K562 (cell line): ENCODE results near the gene ADGRA3. TPM values are rescaled to one million over a fixed set of nuclear protein-coding genes. Genes with fewer than 3 reads are reported as not detected.

ENCODE experiments used
- ATAC-seq: fragments of 200-7000 bp; cut with Tn5 transposase; 3 replicates; pipeline ENCODE4 v1.9.1; 2020; ENCODE audit warnings: moderate library complexity
- BruUV-seq: library from RNA; stranded (reverse); fragments of 400-500 nt; replicated peaks from 2 replicates; lab custom pipeline; 2021; lab: Mats Ljungman, UMichigan
- CTCF ChIA-PET: fragments of 300-600 bp; formaldehyde crosslinking; extraction: SDS; loops from one replicate; lab custom pipeline; 2021; ENCODE audit warnings: low intra/inter-chr PET ratio; lab: Yijun Ruan, JAX
- POLR2A ChIA-PET: fragments of 300-600, 350-650 bp; sonication (Branson Sonifier 250); formaldehyde crosslinking; extraction: SDS; loops from one replicate; lab custom pipeline; 2021; ENCODE audit warnings: antibody characterized with exemption, inconsistent platforms; lab: Yijun Ruan, JAX
- DNase-seq, 4 experiments: peaks; one replicate each; pipeline versions ENCODE4 v3.0.0 to v3.0.0-alpha.2; 2011 to 2018; ENCODE audit warnings: low spot score in 3 of 4, mixed read lengths in 3 of 4; ENCODE audit errors: extremely low read depth in 1 of 4
- FAIRE-seq: peaks from 2 replicates; lab custom pipeline; 2011; peaks lifted over from hg19 to GRCh38; lab: Jason Lieb, UNC
- H2AFZ ChIP-seq: 2 replicates; pipeline ENCODE4 v1.6.0; 2011; ENCODE audit warnings: low read depth, low read length, control low read depth, inconsistent platforms
- H3K27ac ChIP-seq: fragments of 200-600 bp; 3 replicates; pipeline ENCODE4 v1.8.0; 2011; ENCODE audit warnings: low read depth, mild to moderate bottlenecking, control low read depth, inconsistent platforms, low read length, moderate library complexity, mixed read lengths; ENCODE audit errors: extremely low read depth
- H3K27me3 ChIP-seq, 2 experiments: fragments of 300-600 bp in 1 of 2; 2 replicates in 1 of 2; 3 replicates in 1 of 2; pipeline versions ENCODE4 v1.6.0 to v1.8.0; 2011; ENCODE audit warnings: inconsistent platforms in 2 of 2, low read length in 2 of 2, mild to moderate bottlenecking in 1 of 2, mixed read lengths in 1 of 2, moderate library complexity in 1 of 2; ENCODE audit not compliant: control insufficient read depth in 2 of 2, insufficient read depth in 2 of 2
- H3K36me3 ChIP-seq: fragments of 300-600 bp; 3 replicates; pipeline ENCODE4 v1.8.0; 2011; ENCODE audit warnings: mild to moderate bottlenecking, low read length, inconsistent platforms; ENCODE audit not compliant: control insufficient read depth, insufficient read depth
- H3K4me1 ChIP-seq, 2 experiments: fragments of 200-600 bp in 1 of 2; replicated peaks in 1 of 2; 2 replicates in 1 of 2; 3 replicates in 1 of 2; pipeline versions ENCODE4 v1.5.1 to v1.8.0; 2011; ENCODE audit warnings: inconsistent platforms in 2 of 2, low read length in 2 of 2, mild to moderate bottlenecking in 1 of 2, mixed read lengths in 1 of 2, moderate library complexity in 1 of 2; ENCODE audit not compliant: control insufficient read depth in 2 of 2, insufficient read depth in 2 of 2
- H3K4me2 ChIP-seq: 2 replicates; pipeline ENCODE4 v1.6.1; 2011; ENCODE audit warnings: low read length, control low read depth, inconsistent platforms, mixed read lengths; ENCODE audit not compliant: insufficient read depth
- H3K4me3 ChIP-seq: fragments of 200-600 bp; sonication (generic), shearing (Covaris generic); 2 replicates; pipeline ENCODE4 v1.5.1; 2016; ENCODE audit warnings: control low read depth, inconsistent platforms
- H3K79me2 ChIP-seq: fragments of 200-600 bp; 3 replicates; pipeline ENCODE4 v1.8.0; 2011; ENCODE audit warnings: low read length, inconsistent platforms; ENCODE audit not compliant: control insufficient read depth, insufficient read depth
- H3K9ac ChIP-seq, 2 experiments: 2 replicates each; pipeline versions ENCODE4 v1.6.0 to v1.6.1; 2011; ENCODE audit warnings: low read depth in 2 of 2, low read length in 2 of 2, control low read depth in 1 of 2, inconsistent platforms in 1 of 2, mild to moderate bottlenecking in 1 of 2, mixed read lengths in 1 of 2; ENCODE audit not compliant: insufficient read depth in 1 of 2
- H3K9me1 ChIP-seq: one replicate; pipeline ENCODE4 v1.6.0; 2011; ENCODE audit warnings: inconsistent platforms, mild to moderate bottlenecking, low read length, moderate library complexity; ENCODE audit not compliant: control insufficient read depth, insufficient read depth
- H3K9me3 ChIP-seq: replicated peaks from 2 replicates; pipeline ENCODE4 v1.5.1; 2011; ENCODE audit warnings: low read depth, low read length, inconsistent platforms; ENCODE audit not compliant: control insufficient read depth, insufficient read depth
- H4K20me1 ChIP-seq: replicated peaks from 2 replicates; pipeline ENCODE4 v1.6.1; 2011; ENCODE audit warnings: low read length, inconsistent platforms, mixed read lengths; ENCODE audit not compliant: control insufficient read depth, insufficient read depth
- ELF1 ChIP-seq: fragments of 200-800 bp; sonication (Bioruptor generic); IDR thresholded peaks from 2 replicates; pipeline ENCODE4 v1.6.1; 2016; ENCODE audit warnings: missing genetic modification characterization, missing compliant biosample characterization
- FOS ChIP-seq: IDR thresholded peaks from 3 replicates; pipeline ENCODE4 v1.6.1; 2011; ENCODE audit not compliant: insufficient read length; ENCODE audit errors: extremely low read depth
- SMC3 ChIP-seq: conservative IDR thresholded peaks from 2 replicates; pipeline ENCODE4 v1.6.1; 2011; ENCODE audit warnings: low read depth, low read length, improper control_type of control experiment; ENCODE audit not compliant: insufficient read depth
- TBP ChIP-seq: optimal IDR thresholded peaks from 2 replicates; pipeline ENCODE3; 2011; ENCODE audit warnings: low read depth, low read length, improper control_type of control experiment
- WGBS: fragments of 100-300 bp; shearing (Covaris generic); methylation state at CpG from one replicate; pipeline ENCODE4 v1.1.6; 2016; ENCODE audit warnings: low coverage, mixed read lengths; ENCODE audit not compliant: insufficient coverage; ENCODE audit errors: missing lambda C conversion rate; 5-methylcytosine and 5-hydroxymethylcytosine counted together
- in situ Hi-C: fragments of 300-500 bp; cut with MboI; formaldehyde crosslinking; loops from 4 replicates; pipeline ENCODE4 v1.15.0; 2018; ENCODE audit warnings: inconsistent platforms, mixed read lengths
- intact Hi-C: fragments of 100-400 bp; cut with micrococcal nuclease; formaldehyde crosslinking; loops from 2 replicates; pipeline ENCODE4 v1.14.2; 2022
- polyA plus RNA-seq, 8 experiments: library from polyadenylated mRNA; depleted of rRNA in 4 of 8; stranded (reverse) in 5 of 8; unstranded in 3 of 8; fragments of >200 nt; fragmentation: Nextera tagmentation in 2 of 8; fragmentation: Illumina TruSeq in 1 of 8; extraction: Ambion mirVana in 2 of 8; extraction: Trizol in 1 of 8; gene quantifications; 2 replicates each; pipeline versions ENCODE4 v1.2.1 to v1.2.3, GENCODE V29; 2011 to 2014; ENCODE audit warnings: inconsistent platforms in 1 of 8, missing spikeins in 1 of 8
- total RNA-seq, 7 experiments: library from RNA; depleted of rRNA in 6 of 7; stranded (reverse); fragments of >200 nt in 6 of 7; fragmentation: Illumina TruSeq in 2 of 7; extraction: Trizol in 2 of 7; gene quantifications; 2 replicates each; pipeline versions ENCODE4 v1.2.1 to v1.2.3, GENCODE V29; 2011 to 2021; ENCODE audit warnings: low replicate concordance in 1 of 7

Gene ADGRA3
- total and polyA plus RNA-seq, 9 of the 15 experiments (the other 6 are each of a cell fraction or from before 2014, with no cell fraction given), result 0.06 to 2.3 (median 0.27) TPM; not detected in 3

GRCh38 chr4:22490718-22491315 lies 25.0 kb downstream of the ADGRA3 start:
- POLR2A ChIA-PET, result no interaction called here
- ATAC-seq, result no peak
- FAIRE-seq, result no peak
- Histone ChIP-seq H3K4me1 (no peaks in the 10 kb centered on the region), H3K4me2 (no peak overlapping the region), H3K79me2 (no peaks in the 10 kb centered on the region), H3K36me3 (no peaks in the 10 kb centered on the region), H3K27ac (no peak overlapping the region), H3K9me1 (no peaks in the 10 kb centered on the region), H2AFZ (no peak overlapping the region), H3K27me3 (no peaks in the 10 kb centered on the region), H3K9ac (no peak overlapping the region), H3K9me3 (no peaks in the 10 kb centered on the region), H4K20me1 (no peaks in the 10 kb centered on the region), H3K4me3 (no peak overlapping the region)
- CTCF ChIA-PET, result no interaction called here
- in situ Hi-C loops, result no loop called here
- no peak for DNase-seq
- no TSS peak for BruUV-seq
- intact Hi-C loops, result no loop called here
- WGBS, result 2% methylated on average over 4 of the region's 5 CpGs
- no peak for TF ChIP-seq FOS

GRCh38 chr4:22488106-22488505 lies 27.8 kb downstream of the ADGRA3 start:
- Histone ChIP-seq H4K20me1 (no peaks in the 10 kb centered on the region), H3K36me3 (no peaks in the 10 kb centered on the region), H3K79me2 (no peaks in the 10 kb centered on the region), H3K27me3 (no peaks in the 10 kb centered on the region), H3K4me1 (no peaks in the 10 kb centered on the region; a peak in 1 of 5 replicates), H3K9ac (no peak overlapping the region), H3K9me1 (no peaks in the 10 kb centered on the region), H3K4me2 (no peak overlapping the region), H3K27ac (no peak overlapping the region), H3K9me3 (no peaks in the 10 kb centered on the region), H3K4me3 (no peak overlapping the region), H2AFZ (no peak overlapping the region)
- DNase-seq, result no peak
- ATAC-seq, result no peak
- BruUV-seq, result no TSS peak
- CTCF ChIA-PET, result no interaction called here
- 0% methylated on average over 1 of the region's 1 CpG for WGBS
- POLR2A ChIA-PET, result interaction anchor here (0.6 kb wide), 1 partner anchor 101 kb away, joined by 3 read pairs; no protein-coding TSS in a partner anchor
- no peak for FAIRE-seq
- in situ Hi-C loops, result no loop called here
- intact Hi-C loops, result no loop called here
- TF ChIP-seq TBP, result no peak
- TF ChIP-seq ELF1 (tag), result no peak
- no peak for TF ChIP-seq SMC3
